ENCODE data around the gene HDAC5.

Gene HDAC5

DNA sequence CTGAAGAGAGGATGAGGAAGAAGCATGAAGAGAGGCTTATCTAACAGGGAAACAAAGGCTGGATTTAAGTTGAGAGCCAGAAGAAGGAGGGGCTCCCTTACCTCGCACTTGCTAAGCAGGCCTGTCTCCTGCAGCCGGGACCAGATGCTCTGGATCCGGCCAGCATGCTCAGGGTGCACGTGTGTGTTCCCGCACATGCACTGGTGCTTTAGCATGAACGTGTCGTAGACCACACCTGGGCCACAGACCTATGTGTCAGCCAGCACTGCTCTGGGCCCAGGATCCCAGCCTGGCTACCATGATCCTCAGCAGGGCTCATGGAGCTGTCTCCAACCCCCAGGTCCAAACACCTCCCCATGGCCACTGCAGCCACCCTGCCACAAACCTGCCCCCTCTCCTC, 38.5 kb downstream of the HDAC5 start:
- DNase-seq, result no peak

DNA sequence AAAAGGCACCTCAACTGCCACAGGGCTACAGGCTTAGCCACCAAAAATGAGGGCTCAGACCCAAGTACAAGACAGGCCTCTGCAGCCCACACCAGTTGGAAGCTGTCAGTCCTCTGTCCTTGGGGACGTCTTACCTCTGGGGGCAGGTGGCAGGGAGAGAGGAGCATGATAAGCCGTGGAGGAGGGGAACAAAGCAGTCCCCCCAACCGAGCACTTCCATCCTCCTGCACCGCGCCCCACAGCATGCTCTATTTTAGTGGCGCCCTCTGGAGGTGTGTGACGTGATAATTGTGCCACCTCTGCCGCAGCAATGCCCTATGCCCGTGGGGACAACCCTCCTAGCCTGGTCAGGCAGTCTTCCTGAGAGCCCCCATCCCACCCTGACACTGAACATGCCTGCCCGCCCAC, 39.3 kb downstream of the HDAC5 start:
- DNase-seq, result no peak

DNA sequence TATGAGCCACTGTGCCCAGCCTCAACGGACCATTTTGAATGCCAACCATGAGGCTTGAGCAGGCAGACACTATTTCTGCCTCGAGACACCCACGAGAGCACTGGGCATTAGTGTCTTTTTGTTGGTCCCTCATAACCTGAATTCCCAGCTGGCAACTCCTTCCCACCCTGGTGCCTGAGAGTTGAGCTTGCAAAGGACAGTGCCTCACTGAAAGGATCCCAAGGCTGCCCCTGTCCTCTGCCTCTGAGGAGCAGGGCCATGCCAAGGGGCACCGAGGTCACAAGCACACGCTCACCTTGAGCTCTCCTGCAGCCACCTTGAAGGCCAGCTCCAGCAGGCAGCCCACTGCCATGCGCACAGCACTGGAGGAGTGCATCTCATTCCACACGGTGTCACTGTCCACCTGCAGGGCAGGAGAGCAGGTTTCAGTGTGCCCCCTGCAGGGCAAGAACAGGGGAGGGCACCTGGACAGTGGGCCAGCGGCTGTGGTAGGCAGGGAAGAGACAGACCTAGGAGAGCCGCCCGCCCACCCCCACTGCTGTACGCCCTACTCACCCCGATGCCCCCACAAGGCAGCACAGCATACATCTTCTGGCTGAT, 40.1 kb downstream of the HDAC5 start:
- no peak for DNase-seq

DNA sequence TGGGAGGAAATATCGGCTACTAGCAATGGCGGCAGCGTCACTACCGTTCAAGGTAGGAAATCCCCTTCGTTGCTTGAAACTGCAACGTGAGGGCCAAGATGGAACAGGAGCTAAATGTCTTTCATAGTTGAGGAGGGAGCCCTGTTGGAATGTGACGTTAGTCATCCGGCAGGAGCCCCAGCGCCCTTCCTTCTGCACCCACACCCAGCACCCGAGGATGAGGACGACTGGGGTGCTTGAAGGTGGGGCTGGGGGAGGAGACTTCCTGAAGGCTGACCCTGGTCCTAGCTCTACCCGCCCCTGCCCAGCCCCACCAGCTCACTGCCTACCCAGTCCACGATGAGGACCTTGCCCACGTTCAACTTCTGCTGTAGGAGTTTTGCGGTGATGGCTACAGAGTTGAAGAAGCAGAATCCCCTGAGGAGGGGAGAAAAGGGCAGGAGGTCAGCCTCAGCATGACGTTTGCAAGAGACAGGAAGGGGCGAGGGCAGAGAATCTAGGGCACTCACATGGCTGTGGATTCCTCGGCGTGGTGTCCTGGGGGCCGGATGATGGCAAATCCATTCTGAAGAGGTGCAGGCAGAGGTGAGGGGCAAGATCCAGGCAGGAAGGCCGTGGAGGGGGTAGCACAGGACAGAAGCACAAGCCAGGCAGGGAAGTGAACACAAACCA, 41.0 kb downstream of the HDAC5 start:
- no peak for DNase-seq

DNA sequence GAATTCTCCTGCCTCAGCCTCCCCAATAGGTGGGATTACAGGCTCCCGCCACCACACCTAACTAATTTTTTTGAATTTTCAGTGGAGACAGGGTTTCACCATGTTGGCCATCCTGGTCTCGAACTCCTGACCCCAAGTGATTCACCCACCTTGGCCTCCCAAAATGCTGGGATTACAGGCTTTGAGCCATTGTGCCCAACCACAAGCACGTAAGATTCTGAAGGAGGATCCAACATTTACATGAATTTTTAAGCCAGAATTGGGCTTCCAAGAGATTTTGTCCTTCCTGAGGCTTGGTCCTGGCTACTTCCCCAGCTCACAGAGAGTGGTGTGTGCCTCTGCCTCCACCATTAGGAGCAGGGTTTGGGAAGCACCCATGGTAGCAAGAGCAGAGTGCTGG, 41.8 kb downstream of the HDAC5 start:
- peak; percentile 20 for DNase-seq

DNA sequence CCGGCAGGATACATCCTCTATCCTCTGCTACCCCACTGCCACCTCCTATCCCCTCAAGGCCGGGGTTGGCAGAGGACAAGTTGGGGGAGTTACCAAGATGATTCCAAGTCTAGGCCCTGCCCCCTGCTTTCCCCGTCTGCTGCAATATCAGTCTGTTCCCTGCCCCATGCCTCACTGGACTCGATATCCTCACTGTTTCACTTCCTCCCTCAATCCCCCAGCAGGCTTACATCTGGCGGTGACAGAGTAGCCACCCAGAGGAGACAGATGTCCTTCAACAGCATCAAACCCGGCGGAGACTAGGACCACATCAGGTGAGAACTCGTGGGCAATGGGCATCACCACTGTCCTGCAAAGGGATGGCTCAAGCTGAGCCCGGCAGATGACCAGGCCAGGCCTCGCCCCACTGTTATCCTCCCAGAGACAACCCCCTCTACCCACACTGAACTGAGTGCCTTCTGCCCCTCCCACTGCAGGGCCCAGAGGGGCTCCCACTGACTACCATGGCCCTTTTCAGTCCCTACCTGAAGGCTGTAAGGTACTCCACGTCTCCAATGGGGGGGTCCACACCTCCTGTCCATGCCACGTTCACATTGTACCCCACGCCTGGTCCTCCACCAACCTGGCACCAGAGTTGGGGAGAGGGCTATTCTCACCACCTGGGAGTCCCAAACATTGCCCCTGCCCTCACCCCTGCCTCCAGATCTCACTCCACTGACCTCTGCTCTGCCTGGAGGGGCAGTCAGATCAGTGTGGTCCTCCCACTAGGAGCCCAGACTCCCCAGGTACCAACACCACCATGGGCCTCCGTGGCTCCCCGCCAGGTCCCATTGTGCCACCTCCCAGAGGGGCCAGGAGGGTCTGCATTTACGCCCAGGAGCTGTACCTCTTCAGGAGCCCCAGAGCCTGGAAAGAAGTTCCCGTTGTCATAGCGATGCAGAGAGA, 43.3 kb downstream of the HDAC5 start:
- DNase-seq, result no peak

DNA sequence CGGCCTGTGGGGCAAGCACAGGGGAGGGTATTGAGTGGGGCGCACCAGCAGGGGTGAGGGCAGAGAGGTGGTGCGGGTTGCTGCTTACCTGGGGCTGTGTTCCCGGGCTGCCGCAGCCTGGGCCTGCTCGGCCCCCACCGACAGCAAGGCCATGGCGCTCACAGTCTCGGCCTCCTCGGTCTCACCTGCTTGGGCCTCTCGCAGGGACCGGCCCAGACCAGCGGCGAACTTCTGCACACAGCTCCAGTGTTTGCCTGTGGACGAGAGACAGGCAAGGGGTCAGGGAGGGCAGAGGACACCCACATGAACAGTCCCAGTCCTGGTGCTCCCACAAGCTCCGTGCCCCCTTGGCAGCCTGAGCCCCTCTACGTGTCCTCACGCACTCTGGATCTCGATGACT, 45.0 kb downstream of the HDAC5 start:
- DNase-seq, result no peak

DNA sequence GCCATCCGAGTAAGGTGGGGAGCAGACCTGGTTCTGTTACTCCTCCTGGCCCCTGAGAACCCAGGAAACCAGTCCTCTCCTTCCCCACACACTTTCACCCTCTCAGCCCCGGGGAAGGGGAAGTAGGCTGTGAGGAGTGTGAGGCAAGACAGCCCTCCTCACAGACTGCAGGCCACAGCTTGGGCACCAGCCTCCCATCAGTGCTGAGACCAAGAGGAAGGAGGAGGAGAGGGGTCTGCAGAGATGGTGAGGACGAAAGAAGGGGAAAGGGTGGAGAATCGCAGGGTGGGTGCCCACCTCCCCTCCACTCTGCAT, 45.9 kb downstream of the HDAC5 start:
- no peak for DNase-seq

DNA sequence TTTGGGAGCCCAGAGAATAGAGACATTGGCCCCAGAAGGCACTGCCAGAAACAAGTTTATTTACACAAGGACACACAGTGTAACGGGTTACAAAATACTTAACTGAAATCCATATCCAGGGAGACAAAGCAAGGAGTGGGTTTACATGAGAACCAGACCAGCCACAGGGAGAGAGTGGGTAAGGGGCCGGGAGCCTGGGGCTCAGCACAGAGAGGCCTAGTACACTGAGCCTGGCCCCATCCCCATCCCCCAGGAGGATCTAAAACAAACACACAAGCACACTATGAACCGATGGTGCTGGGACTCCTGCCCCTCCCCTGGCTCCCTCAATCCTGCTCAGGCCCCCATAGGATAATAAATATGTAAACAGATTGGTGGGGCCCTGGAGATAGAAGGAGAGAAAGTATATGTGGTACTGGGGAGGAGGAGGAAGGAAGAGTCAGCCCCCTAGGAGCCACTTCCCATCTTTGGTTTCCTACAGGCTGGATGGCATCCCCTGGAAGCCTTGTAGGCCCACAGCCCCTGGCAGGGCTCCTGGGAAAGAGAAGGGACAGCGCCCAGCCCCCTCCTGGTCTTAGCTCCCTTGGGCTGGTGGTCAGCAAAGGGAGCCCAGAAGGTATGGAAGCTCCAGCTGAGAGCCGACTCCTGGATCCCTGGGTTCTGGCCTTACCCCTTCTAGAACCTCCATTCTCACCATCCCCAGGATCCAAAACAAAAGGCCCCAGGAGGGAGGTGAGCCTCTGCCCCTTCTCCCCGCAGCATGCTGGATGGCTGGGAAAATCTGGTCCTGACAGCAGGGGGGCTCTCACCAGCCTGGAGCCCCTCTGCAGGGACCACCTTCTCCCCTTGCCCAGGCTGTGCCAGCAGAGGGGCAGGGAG, 46.5 kb downstream of the HDAC5 start:
- no peak for DNase-seq

DNA sequence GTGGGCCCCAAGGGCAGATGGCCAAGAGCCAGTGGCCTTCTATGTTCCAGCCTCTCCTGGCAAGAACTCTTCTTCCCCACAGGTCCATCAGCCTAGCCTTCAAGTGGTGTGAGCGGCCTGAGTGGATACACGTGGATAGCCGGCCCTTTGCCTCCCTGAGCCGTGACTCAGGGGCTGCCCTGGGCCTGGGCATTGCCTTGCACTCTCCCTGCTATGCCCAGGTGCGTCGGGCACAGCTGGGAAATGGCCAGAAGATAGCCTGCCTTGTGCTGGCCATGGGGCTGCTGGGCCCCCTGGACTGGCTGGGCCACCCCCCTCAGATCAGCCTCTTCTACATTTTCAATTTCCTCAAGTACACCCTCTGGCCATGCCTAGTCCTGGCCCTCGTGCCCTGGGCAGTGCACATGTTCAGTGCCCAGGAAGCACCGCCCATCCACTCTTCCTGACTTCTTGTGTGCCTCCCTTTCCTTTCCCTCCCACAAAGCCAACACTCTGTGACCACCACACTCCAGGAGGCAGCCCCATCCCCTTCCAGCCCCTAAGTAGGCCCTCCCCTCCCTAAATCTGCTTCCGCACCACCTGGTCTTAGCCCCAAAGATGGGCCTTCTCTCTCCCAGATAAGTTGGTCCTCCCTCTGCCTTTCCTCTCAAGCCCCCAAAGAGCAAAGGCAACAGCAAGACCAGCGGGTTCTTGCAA, 47.7 kb downstream of the HDAC5 start:
- no peak for DNase-seq

DNA sequence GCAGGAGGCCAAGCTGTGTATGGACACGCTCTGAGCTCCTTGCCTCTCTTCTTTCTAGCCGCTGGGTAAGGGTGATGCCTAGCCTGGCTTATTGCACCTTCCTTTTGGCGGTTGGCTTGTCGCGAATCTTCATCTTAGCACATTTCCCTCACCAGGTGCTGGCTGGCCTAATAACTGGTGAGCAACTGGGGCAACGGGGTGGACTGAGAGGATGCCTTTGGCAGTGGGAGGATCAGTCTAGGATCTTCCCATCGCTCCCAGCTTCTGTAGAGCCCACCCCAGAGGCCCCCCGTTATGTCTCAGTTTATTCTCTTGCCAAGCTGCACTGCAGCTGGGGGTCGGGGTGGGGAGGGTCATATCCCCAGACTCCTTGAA, 48.5 kb downstream of the HDAC5 start:
- DNase-seq, result no peak

DNA sequence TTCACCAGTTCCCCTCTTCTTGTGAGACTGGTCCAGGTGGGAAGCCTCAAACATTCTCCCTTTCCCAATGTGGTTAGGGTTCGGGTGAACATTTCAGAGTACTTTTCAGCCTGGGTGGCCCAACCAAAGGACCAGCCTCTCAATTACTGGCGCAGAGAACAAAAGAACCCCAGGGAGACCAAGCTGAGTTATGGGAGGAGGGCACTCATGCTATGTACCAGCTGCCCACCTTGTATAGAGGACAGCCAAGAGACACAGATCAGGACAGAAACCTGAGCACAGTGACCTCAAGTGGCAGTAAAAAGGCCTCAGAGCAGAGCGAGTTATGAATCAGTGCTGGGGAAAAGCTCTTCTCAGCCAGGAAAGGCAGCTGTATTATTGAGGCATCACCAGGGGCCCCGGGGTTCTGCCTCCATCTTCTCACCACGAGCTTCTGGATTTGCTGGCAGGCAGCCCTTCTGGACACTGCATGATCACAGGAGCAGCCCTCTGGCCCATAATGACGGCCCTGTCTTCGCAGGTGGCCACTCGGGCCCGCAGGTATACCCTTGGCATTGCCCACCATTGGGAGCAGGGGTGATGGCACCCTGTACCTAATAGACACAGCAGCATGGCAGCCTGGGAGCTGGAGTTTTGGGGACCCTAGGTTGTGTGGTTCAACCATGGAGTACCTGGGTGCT, 49.1 kb downstream of the HDAC5 start:
- DNase-seq, result no peak

DNA sequence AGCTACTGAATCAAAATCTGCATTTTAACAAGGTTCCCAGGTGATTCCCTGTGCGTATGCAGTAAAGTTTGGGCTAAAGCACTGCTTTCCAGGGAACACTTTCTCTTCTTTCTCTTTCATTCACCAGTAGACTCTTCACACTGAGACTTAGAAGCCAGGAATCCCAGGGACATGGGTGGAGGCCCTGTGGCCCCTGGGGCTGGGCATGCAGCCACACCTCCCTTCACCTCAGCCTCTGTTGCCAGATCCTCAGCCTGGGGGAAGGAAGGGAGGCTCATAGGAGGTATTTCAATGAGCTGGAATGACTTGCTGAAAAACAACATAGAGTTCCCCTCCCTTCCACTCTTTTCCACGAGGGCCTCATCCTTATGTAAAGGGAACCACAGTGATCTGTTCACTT, 51.7 kb downstream of the HDAC5 start:
- no peak for DNase-seq

DNA sequence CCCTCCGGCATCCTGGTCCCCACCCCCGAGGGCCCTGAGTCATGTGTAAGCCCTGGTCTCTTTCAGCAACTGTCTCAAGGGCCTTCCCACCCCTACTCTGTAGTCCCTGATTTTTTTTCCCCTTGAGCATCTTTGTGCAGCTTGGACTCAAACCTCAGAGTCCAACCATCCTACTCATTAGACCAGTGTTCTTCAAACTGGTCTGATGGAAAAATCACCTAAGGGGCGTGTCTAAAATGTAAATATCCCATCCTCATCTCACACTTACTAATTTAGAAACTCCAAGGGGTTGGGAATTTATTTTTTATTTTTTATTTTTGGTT, 52.3 kb downstream of the HDAC5 start:
- no peak for DNase-seq

DNA sequence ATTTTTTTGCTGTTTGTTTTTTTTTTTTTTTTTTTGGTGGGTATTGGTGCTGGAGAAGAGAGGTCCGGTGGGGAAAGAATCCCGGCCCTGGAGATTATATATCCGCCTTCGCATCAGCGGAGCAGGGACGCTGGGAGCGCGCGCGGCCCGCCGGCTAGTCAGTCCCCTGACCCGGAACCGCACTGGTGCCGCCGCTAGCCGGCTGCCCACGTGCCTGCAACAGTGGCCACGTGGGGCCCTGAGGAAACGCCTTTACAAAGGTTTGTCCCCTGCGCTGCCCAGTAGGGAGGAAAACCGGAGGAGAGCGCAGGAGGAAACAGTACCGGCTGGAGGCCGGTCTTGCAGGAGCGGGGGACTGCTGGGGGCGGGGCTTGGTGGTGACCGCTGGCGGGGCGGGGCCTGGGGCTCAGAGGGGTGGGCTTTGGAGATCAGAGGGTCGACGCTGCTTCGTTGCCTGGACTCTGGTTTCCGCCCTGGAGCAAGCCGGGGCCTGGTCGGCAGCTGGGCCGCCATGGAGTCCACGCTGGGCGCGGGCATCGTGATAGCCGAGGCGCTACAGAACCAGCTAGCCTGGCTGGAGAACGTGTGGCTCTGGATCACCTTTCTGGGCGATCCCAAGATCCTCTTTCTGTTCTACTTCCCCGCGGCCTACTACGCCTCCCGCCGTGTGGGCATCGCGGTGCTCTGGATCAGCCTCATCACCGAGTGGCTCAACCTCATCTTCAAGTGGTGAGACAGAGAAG, 52.8 kb downstream of the HDAC5 start, which contains the start of gene G6PC3:
TSS of gene G6PC3 (plus strand) at position 281 of the 743 bp plus-strand sequence. CDS start at position 512, 231 bp downstream.
- peak; percentile 99 for DNase-seq

DNA sequence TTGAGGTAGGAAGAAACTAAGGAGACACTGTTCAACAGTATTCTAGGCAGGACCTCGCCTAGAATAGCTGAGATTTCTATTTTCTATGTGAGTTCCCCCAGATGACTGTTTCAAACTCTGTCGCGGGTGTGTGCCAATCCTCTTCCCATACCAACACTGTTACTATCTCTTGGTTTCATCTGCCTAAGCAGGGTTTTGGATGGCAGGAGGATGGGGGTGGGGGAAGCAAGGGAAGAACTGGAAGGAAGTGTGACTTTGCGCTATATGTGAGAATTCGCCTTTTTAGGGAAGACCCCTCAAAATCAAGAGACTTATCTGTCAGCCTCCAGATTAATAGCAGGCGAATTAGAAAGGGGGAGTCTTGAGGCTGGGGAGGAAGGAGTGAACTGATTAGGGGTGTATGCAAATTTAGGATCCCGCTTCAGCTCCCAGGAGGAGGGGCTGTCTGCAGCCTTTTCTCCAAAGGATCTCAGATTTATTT, 53.4 kb downstream of the HDAC5 start:
- no peak for DNase-seq

DNA sequence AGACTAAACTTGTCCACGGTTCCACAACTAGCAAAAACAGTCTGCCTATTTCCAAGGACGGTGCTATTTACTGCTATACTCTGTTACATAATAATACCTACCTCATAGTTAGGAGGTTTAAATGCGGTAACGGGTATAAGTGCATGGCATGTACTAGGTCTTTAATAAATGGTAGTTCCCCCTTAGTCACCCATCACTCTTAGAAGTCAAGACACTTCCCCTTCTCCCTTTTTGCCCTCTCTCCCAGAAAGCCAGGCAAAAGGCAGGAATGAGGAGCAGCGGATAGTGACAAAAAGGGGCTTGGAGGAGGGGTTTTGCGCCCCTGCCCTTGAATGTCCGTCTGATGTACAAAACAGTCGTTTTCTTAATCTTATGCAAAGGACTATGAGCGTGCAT, 55.9 kb downstream of the HDAC5 start:
- no peak for DNase-seq

DNA sequence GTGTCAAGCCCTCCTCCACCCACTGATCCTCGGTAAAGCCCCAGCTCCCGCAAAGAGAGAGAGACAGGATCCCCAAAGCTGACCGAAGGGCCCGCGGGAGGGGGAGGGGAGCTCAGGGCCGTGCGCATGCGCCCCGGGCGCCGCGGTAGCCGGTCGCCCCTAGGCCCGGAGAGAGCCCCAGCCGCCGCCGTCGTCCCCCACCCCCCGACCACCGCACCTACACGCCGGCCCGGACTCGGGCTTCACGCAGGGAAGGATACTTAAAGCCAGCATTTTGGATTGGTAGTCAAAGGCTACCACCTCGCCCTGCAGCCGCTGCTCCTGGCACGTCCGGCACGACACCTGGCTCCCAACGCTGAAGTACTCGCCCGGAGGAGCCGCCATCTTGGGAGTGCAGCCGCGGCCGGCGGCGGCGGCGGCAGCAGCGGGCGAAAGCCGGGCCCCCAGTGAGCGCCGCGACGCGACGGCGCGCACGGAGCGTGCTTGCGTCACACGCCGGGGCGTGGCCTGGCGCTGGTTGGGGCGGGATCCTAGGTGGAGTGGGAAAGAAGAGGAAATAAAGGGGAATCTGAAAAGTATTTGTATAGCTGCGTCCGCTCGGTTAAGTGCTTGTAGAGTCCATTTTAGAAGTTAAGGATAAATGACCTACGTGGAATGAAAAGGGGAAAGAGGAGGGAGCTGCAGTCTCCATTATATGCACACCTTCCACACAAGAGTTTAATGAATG, 57.1 kb downstream of the HDAC5 start, which contains the start of gene LSM12:
TSS of gene LSM12 (minus strand) at position 468 of the 727 bp plus-strand sequence. CDS start at position 384, 84 bp downstream.
- DNase-seq, result peak; percentile 90

DNA sequence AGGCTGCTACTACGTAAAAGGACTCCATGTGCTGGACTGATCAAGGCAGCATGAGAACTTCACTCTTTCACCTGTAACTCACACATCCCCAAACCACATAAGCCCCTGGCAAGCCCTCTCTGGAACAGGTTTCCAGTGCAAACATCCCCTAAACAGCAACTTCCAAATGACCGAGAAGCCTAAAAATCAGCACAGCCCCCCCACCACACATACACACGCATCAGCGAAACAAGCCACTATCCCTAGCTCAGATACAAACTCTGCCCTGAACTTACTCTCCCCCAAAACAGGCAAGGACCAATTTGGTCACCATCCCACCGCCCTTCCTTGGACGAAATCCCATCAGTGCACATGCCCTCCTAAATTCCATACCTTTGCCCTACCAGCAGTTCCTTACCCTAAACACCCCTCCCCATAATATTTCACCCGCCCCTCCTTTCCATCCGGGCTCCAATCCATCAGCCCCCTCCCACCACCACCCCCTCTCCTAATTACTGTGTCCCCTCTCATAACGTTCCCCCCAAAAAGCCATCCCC, 57.7 kb downstream of the HDAC5 start:
- DNase-seq, result no peak

All from fibroblast of upper back skin (primary cell).